HepG2 (cell line): ENCODE data around the gene ASTE1. TPM values are rescaled to one million over a fixed set of nuclear protein-coding genes. Genes with fewer than 3 reads are reported as not detected.

ENCODE experiments used
- ATAC-seq: fragments of 200-7000 bp; cut with Tn5 transposase; 3 replicates; pipeline ENCODE4 v1.9.1; 2020; ENCODE audit warnings: mild to moderate bottlenecking, moderate library complexity
- BruUV-seq: library from RNA; stranded (reverse); fragments of 400-500 nt; replicated peaks from 2 replicates; lab custom pipeline; 2021; lab: Mats Ljungman, UMichigan
- CTCF ChIA-PET: fragments of 300-600 bp; formaldehyde crosslinking; extraction: SDS; loops from one replicate; lab custom pipeline; 2021; ENCODE audit warnings: low total read pairs, inconsistent platforms, low intra/inter-chr PET ratio; lab: Yijun Ruan, JAX
- POLR2A ChIA-PET: fragments of 350-600 bp; sonication (Branson Sonifier 250); formaldehyde crosslinking; loops from one replicate; lab custom pipeline; 2020; ENCODE audit warnings: antibody characterized with exemption, inconsistent platforms; lab: Yijun Ruan, JAX
- DNase-seq: peaks from one replicate; pipeline ENCODE4 v3.0.0-alpha.2; 2015; ENCODE audit warnings: low spot score
- FAIRE-seq: peaks from 3 replicates; lab custom pipeline; 2011; peaks lifted over from hg19 to GRCh38; lab: Jason Lieb, UNC
- H2AFZ ChIP-seq: one replicate; pipeline ENCODE4 v1.6.1; 2011; ENCODE audit warnings: low read length, inconsistent platforms
- H3K27ac ChIP-seq: fragments of 300-600 bp; 3 replicates; pipeline ENCODE4 v1.8.0; 2011; ENCODE audit warnings: mixed run types, mild to moderate bottlenecking, mixed read lengths, low read length, inconsistent platforms; ENCODE audit not compliant: insufficient read depth; ENCODE audit errors: extremely low read length
- H3K27me3 ChIP-seq, 2 experiments: fragments of 200-600 bp in 1 of 2; 2 replicates in 1 of 2; 3 replicates in 1 of 2; pipeline versions ENCODE4 v1.6.0 to v1.8.0; 2011; ENCODE audit warnings: low read length in 2 of 2, mild to moderate bottlenecking in 2 of 2, moderate library complexity in 2 of 2, inconsistent platforms in 1 of 2; ENCODE audit not compliant: insufficient read depth in 2 of 2, control insufficient read depth in 1 of 2
- H3K36me3 ChIP-seq, 2 experiments: fragments of 200-600 bp in 1 of 2; replicated peaks in 1 of 2; 2 replicates in 1 of 2; 3 replicates in 1 of 2; pipeline versions ENCODE4 v1.5.1 to v1.8.0; 2011; ENCODE audit warnings: low read length in 2 of 2, inconsistent platforms in 1 of 2; ENCODE audit not compliant: insufficient read depth in 2 of 2, control insufficient read depth in 1 of 2
- H3K4me1 ChIP-seq: 2 replicates; pipeline ENCODE4 v1.5.1; 2012; ENCODE audit warnings: low read length, inconsistent platforms; ENCODE audit not compliant: insufficient read depth
- H3K4me2 ChIP-seq: 2 replicates; pipeline ENCODE4 v1.6.0; 2011; ENCODE audit warnings: low read depth, low read length, inconsistent platforms
- H3K4me3 ChIP-seq, 3 experiments: fragments of 200-600 bp in 1 of 3; sonication (generic), shearing (Covaris generic) in 1 of 3; replicated peaks in 1 of 3; 2 replicates each; pipeline ENCODE4 v1.5.1; 2011 to 2016; ENCODE audit warnings: low read length in 3 of 3, inconsistent platforms in 2 of 3, low read depth in 2 of 3, mild to moderate bottlenecking in 2 of 3, control low read depth in 1 of 3, mixed read lengths in 1 of 3; ENCODE audit not compliant: insufficient read depth in 1 of 3
- H3K79me2 ChIP-seq: one replicate; pipeline ENCODE4 v1.6.1; 2011; ENCODE audit warnings: low read length, inconsistent platforms; ENCODE audit not compliant: insufficient read depth
- H3K9ac ChIP-seq: 2 replicates; pipeline ENCODE4 v1.6.0; 2011; ENCODE audit warnings: mild to moderate bottlenecking, low read depth, low read length, inconsistent platforms; ENCODE audit not compliant: insufficient read depth
- H3K9me3 ChIP-seq: 2 replicates; pipeline ENCODE4 v1.5.1; 2012; ENCODE audit warnings: mild to moderate bottlenecking, low read length
- H4K20me1 ChIP-seq: 2 replicates; pipeline ENCODE4 v1.6.0; 2011; ENCODE audit warnings: inconsistent platforms, mild to moderate bottlenecking, low read length, moderate library complexity; ENCODE audit not compliant: insufficient read depth
- ARID4A ChIP-seq: sonication (generic); formaldehyde crosslinking; IDR thresholded peaks from 2 replicates; pipeline ENCODE4 v1.5.0; 2020; ENCODE audit warnings: mild to moderate bottlenecking, missing genetic modification reagents, borderline replicate concordance
- ARNTL ChIP-seq: sonication (generic); formaldehyde crosslinking; IDR thresholded peaks from 2 replicates; pipeline ENCODE4 v1.4.0; 2020; ENCODE audit warnings: mild to moderate bottlenecking, missing genetic modification reagents
- GATAD1 ChIP-seq: IDR thresholded peaks from 2 replicates; pipeline ENCODE4 v1.6.1; 2016; ENCODE audit warnings: missing genetic modification reagents, missing compliant biosample characterization
- MTA1 ChIP-seq: sonication (generic); formaldehyde crosslinking; IDR thresholded peaks from 2 replicates; pipeline ENCODE4 v1.4.0; 2020; ENCODE audit warnings: missing genetic modification reagents, mild to moderate bottlenecking, borderline replicate concordance
- PAX8 ChIP-seq: sonication (generic); formaldehyde crosslinking; IDR thresholded peaks from 2 replicates; pipeline ENCODE4 v1.8.0; 2022; ENCODE audit warnings: mild to moderate bottlenecking, missing genetic modification reagents, borderline replicate concordance
- PCBP1 ChIP-seq: fragments of 200-400 bp; formaldehyde crosslinking; IDR thresholded peaks from 2 replicates; pipeline ENCODE4 v1.6.1; 2017; ENCODE audit warnings: mild to moderate bottlenecking, low read depth, low read length, borderline replicate concordance
- PLSCR1 ChIP-seq: sonication (generic); formaldehyde crosslinking; IDR thresholded peaks from 2 replicates; pipeline ENCODE4 v1.5.0; 2020; ENCODE audit warnings: missing genetic modification reagents, mild to moderate bottlenecking, borderline replicate concordance
- PRDM4 ChIP-seq: sonication (generic); formaldehyde crosslinking; IDR thresholded peaks from 2 replicates; pipeline ENCODE4 v1.9.0; 2021; ENCODE audit warnings: missing genetic modification reagents, borderline replicate concordance
- SKIL ChIP-seq: sonication (generic); formaldehyde crosslinking; IDR thresholded peaks from 2 replicates; pipeline ENCODE4 v1.8.0; 2022; ENCODE audit warnings: missing genetic modification reagents, mild to moderate bottlenecking, moderate library complexity, borderline replicate concordance
- SP4 ChIP-seq: sonication (generic); formaldehyde crosslinking; IDR thresholded peaks from 2 replicates; pipeline ENCODE4 v1.8.1; 2023; ENCODE audit warnings: mild to moderate bottlenecking, missing genetic modification reagents
- ZNF33B ChIP-seq: sonication (generic); formaldehyde crosslinking; IDR thresholded peaks from 2 replicates; pipeline ENCODE4 v1.5.1; 2020; ENCODE audit warnings: mild to moderate bottlenecking, missing genetic modification reagents
- ZNF674 ChIP-seq: sonication (generic); formaldehyde crosslinking; IDR thresholded peaks from 2 replicates; pipeline ENCODE4 v1.5.0; 2020; ENCODE audit warnings: low read depth, mild to moderate bottlenecking, missing genetic modification reagents
- ZNF709 ChIP-seq: sonication (generic); formaldehyde crosslinking; IDR thresholded peaks from 2 replicates; pipeline ENCODE4 v1.5.0; 2020; ENCODE audit warnings: mild to moderate bottlenecking, missing genetic modification reagents
- ZNF772 ChIP-seq: sonication (generic); formaldehyde crosslinking; IDR thresholded peaks from 2 replicates; pipeline ENCODE4 v1.5.0; 2020; ENCODE audit warnings: mild to moderate bottlenecking, missing genetic modification reagents
- WGBS: methylation state at CpG from one replicate; pipeline ENCODE4 v1.1.6; 2017; ENCODE audit warnings: low lambda C conversion rate; 5-methylcytosine and 5-hydroxymethylcytosine counted together
- in situ Hi-C: cut with HindIII; loops from 2 replicates; pipeline ENCODE4 v1.10.0; 2017; ENCODE audit warnings: low pct_unique_long_range_greater_than_20kb; ENCODE audit not compliant: extremely low pct_ligation_motif_present
- intact Hi-C: fragments of 100-400 bp; cut with micrococcal nuclease; formaldehyde crosslinking; loops from one replicate; pipeline ENCODE4 v1.10.0; 2022; ENCODE audit not compliant: unreplicated experiment
- polyA plus RNA-seq, 8 experiments: library from polyadenylated mRNA; depleted of rRNA in 3 of 8; stranded (reverse) in 7 of 8; unstranded in 1 of 8; fragments of >200 nt; fragmentation: Illumina TruSeq in 4 of 8; extraction: Trizol in 4 of 8; gene quantifications; 2 replicates each; pipeline versions ENCODE4 v1.2.1 to v1.2.3, GENCODE V29; 2011 to 2016; ENCODE audit warnings: low read depth in 4 of 8, missing spikeins in 1 of 8, mixed read lengths in 1 of 8; ENCODE audit not compliant: insufficient read depth in 1 of 8
- total RNA-seq, 5 experiments: library from RNA; depleted of rRNA; stranded (reverse); fragments of >200 nt; fragmentation: Illumina TruSeq; extraction: Trizol; gene quantifications; 2 replicates each; pipeline ENCODE4 v1.2.3, GENCODE V29; 2016; ENCODE audit warnings: low read depth in 1 of 5

The ASTE1 gene
- total and polyA plus RNA-seq, 2 of the 13 experiments (the other 11 are each of a cell fraction or from before 2014, with no cell fraction given) = 4.0 to 7.9 TPM

- CTCF ChIA-PET = no interaction called here
- no peak for TF ChIP-seq ZNF674 (CRISPR knock-in tag)
- TF ChIP-seq MTA1 (CRISPR knock-in tag) = no peak
- no peak for TF ChIP-seq PAX8 (CRISPR knock-in tag)
- no peak for TF ChIP-seq PRDM4 (CRISPR knock-in tag)
- no peak for TF ChIP-seq ARID4A
- no peak for TF ChIP-seq GATAD1
- no peak for TF ChIP-seq SP4 (CRISPR knock-in tag)
- no peak for TF ChIP-seq PCBP1
- no peak for TF ChIP-seq PLSCR1 (CRISPR knock-in tag)
- no peak for TF ChIP-seq SKIL (CRISPR knock-in tag)
- no peak for TF ChIP-seq ZNF709 (CRISPR knock-in tag)
- no peak for TF ChIP-seq ZNF33B
- no peak for TF ChIP-seq ARNTL (CRISPR knock-in tag)
- TF ChIP-seq ZNF772 = no peak
- intact Hi-C loops = no loop called here
These were observed 7.7 kb downstream of the ASTE1 start for GRCh38 chr3:131018970-131019369.

More at GRCh38 chr3:131018970-131019369, 7.7 kb downstream of the ASTE1 start:
- no peaks in the 10 kb centered on the region for H4K20me1 ChIP-seq
- in situ Hi-C loops = no loop called here
- H3K4me2 ChIP-seq = no peak overlapping the region
- H3K36me3 ChIP-seq = peaks cover 5 to 13% of the 10 kb centered on the region in 2 experiments
- H3K9me3 ChIP-seq = no peaks in the 10 kb centered on the region
- 95% methylated on average over 3 of the region's 3 CpGs for WGBS
- H3K4me1 ChIP-seq = no peaks in the 10 kb centered on the region
- no peak overlapping the region for H3K27ac ChIP-seq
- ATAC-seq (no peak), FAIRE-seq (no peak), DNase-seq (no peak)
- POLR2A ChIA-PET = no interaction called here
- H2AFZ ChIP-seq = no peak overlapping the region
- H3K9ac ChIP-seq = no peak overlapping the region
- H3K79me2 ChIP-seq = no peaks in the 10 kb centered on the region
- no peaks in the 10 kb centered on the region for H3K27me3 ChIP-seq
- no peak overlapping the region for H3K4me3 ChIP-seq
- BruUV-seq = no TSS peak
